NCI-H187 (cell line): ENCODE measurements around the gene FCRLA.
"Not testable (repeated sequence)": the region's sequence is repeated elsewhere in the genome, so short reads cannot be mapped to it uniquely, and the experiment has no call there.

ENCODE experiments used
- DNase-seq, 2 experiments: peaks; one replicate each; lab custom pipeline; 2025; lab: John Stamatoyannopoulos, UW

Gene FCRLA

DNA sequence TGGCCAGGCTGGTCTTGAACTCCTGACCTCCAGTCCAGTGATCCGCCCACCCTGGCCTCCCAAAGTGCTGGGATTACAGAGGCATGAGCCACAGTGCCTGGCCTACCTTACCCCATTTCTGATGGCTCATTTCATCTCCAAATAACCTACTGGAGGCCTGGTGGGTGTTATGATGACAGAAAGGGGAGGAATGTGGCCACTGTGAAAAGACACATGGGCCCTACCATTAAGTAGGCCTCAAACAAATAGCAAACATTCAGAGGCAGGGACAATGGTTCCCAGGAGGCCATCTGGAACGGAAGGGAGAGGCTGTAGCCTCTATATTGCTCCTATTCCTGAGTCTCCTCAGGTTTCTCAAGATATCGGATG, 932 bp upstream of the FCRLA start:
- no peak for DNase-seq

DNA sequence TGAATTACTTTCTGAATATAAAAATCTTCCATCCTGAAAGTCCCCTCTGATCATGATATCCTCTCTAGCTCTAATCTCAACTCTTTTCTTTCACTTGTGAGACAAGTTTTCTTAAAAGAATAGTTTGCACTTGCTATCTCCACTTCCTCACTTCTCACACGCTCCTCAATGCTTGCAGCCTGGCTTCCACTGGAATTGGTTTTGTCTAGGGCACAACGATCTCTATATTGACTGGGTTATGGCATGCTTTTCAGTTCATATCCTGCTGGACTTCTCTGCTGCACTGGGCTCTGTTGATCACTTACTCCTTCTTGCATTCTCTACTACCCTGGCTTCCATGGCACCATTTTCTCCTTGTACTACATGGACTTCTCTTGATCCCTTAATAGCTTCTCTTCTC, 474 bp downstream of the FCRLA start:
- DNase-seq: no peak

DNA sequence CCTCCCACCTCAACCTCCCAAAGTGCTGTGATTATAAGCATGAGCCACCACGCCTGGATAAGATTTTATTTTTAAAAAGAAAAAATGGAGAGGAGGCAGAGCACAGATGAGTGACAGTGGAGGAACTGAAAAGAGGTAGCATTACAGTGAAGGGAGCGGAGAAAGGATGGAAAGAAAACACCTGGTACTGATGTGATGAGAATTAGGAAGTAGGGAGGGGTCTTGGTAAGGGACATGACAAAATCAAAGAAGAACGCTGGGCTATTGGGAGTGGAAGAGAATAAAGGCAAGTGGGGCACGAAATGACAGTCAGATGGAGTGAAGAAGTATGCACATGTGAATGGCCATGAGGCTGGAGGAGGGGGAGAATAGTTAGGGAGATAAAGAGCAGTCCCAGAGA, 2.3 kb downstream of the FCRLA start:
- DNase-seq: no peak

DNA sequence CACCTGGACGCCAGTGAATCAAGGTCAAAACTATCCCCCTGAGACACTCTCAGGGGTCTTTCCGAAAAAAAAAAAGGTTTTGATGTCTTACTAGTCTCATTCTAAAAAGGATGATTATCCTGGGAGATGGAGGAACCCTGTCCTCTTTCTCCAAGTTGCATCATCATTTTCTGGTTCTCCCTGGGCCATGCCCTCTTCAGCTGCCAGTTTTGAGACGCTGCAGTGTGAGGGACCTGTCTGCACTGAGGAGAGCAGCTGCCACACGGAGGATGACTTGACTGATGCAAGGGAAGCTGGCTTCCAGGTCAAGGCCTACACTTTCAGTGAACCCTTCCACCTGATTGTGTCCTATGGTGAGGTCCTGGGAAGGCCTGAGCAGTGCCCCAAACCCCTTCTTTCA, 3.5 kb downstream of the FCRLA start:
- no peak for DNase-seq

DNA sequence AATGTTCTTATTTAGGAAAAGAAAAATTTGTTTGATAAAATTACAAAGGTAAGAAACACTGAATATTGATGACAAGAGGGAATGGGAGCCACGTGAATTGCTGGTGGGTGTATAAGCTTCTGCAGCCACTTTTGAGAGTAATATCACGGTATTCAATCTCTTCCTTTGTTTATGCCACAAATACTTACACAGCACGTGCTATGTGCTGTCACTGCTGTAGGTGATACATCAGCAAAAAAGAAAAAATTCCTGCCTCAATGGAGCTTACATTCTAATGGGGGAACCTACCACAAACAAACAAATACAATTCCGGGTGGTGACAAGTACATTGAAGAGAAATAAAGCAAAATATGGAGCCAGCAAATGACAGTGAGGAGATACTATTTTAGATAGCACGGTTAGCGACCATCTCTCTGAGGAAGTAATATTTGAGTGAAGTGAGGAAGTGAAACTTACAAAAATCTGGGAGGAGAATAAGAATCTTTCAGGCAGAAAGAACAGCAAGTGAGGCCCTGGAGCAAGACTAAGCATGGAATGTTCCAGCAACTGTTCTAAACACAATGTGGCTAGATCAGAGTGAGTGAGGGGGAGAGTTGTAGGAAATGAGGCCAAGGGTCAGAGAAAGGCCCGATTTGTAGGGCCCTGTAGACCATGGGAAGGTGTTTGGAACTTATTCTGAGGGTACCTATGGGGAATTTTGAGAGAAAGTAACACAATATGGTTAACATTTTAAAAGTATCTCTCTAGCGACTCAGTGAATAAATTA, 11.7 kb downstream of the FCRLA start:
- DNase-seq: no peak

DNA sequence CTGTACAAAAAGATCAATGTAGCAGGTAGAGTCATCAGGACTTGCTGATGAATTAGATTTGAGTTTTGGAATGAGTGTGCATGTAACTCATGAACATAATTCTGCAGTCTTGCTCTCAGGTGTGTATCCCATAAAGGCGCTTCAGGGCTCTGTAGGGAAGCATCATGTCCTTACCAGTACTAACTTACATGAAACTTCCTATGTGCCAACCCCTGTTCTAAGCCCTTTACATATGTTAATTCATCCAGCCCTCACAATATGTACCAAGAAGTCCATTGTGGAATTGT, 12.2 kb downstream of the FCRLA start:
- no peak for DNase-seq

DNA sequence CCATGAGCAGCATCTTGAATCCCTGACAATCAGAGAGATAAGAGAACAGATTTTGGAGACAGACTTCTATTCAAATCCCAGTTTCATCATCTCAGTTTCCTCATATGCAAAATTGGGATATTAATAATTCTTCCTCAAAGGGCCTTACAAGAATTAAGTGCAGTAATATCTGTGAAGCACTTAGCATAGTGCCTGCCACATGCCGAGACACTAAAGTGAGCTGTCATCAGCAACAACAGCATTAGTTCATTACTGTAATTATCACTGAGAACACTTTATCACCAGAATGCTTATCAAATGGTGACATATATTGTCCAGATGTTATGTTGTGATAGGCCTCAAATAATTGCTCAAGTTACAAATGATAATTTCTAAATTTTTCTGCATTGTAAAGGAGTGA, 13.4 kb downstream of the FCRLA start:
- no peak for DNase-seq

DNA sequence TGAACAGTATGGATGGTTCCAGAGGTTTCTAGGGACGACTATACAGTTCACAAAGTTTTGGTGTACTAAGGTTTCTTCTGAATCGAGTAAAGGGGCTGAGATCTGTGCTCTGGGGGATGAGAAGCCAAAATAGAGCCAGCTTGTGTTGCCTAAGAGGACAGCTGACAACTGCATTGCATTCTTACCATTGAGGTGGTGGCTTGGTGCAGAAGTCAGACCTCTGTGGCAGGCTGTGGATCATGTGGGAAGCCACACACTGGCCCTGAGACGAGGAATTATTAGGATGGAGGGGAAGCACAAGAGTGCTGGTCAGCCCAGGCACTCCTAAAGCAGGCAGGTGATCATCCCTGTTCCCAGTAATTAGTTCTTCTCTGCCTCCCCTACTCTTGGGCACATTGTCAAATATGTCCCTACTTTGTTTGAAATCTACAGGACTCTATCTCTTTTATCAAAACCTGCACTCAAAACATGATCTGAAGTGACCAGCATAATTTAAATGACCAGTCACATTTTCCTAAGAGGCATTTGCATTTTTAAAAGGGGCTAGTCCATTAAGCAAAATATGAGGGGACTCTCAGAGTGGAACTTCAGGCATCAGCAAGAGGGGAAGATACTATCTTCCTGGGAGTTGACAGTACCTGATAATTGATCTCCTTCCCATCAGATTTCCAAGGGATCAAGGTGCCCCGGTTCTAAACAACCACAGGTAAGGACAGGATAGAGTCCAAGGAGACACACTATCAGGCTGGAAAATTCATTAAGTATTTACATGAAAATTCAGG, 14.1 kb downstream of the FCRLA start, which contains the start of gene FCRLB:
Gene FCRLB, plus strand, starts transcription at position 589 of the 782 bp plus-strand sequence. CDS start 1,129 bp downstream, outside the sequence.
- DNase-seq: no peak

DNA sequence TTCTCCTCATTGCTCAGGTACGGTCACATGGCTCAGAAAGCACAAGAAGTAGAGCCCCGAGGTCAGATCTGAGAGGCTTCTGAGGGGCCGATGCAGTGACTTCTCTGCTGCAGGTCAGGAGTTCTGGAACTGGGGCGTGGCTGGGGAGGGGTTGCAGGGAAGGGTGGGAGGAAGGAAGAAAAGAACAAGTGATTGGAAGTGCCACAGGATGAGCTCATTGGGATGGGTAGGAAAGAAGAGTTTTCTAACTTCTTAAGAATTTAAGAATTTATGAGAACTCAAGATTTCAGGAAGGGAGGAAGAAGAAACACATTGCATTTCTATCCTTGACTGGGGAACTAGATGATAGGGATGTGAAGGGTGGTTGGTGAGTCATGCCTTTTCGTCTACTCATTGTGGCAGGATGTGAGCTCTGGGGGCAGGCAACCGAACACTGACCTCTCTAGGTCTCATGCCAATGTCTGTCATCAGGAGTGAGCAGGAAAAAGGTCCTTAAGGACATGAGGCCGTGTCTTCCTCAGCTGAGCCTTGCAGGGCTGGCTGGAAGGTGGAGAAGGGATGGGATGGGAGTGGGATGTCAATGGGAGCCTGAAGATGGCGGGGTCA, 14.8 kb downstream of the FCRLA start:
- no peak for DNase-seq

DNA sequence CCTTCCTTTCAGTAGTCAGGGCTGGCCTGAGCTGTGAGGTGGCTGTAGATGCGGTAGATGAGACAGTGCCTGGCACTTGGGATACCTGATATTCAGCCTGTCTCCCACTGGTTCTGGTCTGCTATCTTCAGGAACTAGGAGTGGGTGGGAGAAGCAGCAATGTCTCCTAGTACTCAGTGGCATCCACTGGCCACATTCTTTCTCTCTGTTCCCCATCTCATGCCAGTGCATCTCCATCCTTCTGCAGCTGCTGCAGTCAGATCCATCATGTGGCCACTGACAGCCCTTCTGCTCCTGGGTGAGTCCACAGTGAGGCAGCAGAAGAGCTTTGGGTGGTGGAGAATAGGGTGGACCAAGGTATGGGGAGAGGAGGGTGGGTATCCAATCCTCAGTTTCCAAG, 15.4 kb downstream of the FCRLA start:
- DNase-seq: no peak

DNA sequence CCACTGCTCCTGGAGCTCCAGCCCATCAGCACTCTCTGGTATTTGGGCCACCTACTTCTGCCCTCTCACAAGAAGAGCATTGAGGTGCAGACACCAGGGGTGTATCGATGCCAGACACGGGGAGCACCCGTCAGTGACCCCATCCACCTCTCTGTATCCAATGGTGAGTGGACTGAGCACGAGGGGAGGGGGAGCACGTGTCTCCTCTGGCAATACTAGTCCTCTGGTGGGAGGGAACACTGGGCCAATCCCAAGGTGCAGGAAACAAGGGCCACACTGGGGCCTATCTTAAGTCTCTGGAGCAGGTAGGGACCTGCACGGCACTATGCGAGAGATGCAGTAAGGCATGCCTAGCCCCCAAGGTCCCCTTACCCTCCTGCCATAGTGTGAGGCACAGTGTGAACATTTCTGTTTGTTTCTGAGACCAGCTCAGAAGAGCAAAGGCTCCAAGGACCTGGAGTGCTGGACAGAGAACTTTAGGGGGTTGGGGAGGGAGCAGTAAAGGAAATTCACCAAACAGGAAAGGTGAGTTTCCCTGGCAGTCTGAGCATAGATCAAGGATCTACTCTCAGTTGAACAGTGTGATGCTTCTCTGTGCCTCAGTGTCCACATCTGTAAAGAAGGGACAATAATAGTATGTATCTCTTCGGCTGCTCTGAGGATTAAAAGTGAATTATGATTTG, 16.6 kb downstream of the FCRLA start:
- no peak for DNase-seq

DNA sequence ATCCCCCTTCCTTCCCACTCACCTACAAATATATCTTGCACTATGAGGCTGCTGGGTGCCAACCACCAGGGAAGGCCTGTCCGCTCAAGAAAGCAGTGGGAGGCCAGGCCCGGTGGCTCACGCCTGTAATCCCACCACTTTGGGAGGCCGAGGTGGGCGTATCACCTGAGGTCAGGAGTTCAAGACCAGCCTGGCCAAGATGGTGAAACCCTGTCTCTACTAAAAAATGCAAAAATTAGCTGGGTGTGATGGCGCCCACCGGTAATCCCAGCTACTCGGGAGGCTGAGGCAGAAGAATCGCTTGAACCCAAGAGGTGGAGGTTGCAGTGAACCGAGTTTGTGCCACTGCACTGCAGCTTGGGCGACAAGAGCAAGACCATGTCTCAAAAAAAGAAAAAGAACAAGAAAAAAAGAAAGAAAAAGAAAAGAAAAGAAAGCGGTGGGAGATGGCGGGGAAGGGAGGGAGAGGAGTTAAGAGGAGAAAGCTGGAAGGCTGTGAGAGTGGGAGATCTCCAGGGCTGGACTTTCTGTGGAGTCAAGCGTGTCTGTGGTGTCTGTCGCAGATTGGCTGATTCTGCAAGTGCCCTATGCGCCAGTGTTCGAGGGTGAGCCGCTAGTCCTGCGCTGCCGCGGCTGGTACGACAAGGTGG, 18.4 kb downstream of the FCRLA start:
- not testable (repeated sequence) for DNase-seq

DNA sequence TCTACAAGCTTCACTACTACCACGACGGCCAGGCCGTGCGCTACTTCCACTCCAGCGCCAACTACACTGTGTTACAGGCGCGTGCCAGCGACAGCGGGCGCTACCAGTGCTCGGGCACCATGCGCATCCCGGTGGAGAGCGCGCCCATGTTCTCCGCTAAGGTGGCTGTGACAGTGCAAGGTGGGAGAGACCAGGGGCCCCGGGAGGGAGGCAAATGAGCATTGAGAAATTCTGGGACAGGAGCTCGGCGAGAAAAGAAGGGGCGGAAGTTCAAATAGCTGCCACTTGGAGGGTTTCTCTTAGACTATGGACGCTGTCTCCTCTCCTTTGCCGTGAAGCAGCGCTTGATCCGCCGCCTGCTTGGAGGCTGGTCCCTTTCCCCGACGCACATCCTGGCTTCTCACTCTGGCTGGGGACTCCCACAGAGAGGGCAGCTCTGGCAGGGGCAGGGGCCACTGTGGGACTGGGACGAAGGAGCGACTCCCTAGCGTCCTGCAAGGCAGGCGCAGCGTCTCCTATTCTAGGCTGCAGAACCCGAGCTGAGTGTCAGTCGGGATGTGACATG, 19.0 kb downstream of the FCRLA start:
- DNase-seq: no peak

DNA sequence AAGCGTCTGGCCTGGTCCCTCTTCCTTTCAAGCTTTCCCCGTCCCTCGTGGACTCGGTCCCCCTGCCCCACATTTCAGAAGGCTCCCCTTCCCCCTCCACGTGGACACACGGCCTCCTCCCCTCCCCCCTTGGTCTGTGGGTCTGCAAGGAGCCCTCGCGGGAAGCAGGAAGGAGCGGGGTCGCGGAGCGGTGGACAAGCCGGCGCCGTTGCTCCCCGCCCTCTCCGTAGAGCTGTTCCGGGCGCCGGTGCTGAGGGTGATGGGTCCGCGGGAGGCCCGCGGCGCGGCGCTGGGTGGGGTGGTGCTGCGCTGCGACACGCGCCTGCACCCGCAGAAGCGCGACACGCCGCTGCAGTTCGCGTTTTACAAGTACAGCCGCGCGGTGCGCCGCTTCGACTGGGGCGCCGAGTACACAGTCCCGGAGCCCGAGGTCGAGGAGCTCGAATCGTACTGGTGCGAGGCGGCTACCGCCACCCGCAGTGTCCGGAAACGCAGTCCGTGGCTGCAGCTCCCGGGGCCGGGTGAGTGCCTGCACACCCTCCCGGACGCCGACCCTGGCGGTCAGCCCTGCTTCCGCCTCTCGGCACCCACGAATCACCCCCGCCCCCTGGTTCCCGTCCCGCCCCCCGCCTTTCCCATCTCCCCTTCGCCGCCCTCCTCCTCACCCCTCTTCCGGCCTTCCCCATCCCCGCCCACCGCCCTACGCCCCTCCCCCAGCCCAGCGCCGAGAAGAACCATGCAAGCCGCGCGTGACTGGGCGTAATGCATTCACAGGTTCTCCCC, 19.6 kb downstream of the FCRLA start:
- no peak for DNase-seq

DNA sequence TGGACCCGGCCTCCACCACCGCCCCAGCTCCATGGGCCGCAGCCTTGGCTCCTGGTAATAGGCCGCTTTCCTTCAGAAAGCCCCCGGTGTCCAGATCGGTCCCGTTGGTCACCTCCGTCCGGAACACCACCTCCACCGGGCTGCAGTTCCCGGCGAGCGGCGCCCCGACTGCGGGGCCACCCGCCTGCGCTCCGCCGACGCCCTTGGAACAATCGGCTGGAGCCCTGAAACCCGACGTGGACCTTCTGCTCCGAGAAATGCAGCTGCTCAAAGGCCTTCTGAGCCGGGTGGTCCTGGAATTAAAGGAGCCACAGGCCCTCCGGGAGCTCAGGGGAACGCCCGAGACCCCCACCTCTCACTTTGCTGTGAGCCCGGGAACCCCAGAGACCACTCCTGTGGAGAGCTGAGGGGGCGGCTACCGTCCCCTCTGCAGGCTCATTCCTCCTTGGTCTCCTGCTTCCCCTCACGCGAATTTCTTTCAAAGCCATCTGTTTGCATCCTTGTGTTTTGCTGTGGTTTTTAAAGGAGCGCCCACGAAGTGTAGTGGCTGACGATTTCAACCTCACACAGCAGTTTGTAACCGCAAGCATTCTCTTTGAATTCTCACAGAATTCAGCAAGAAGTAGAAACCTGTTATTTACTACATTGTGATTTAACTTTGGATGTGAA, 20.4 kb downstream of the FCRLA start:
- DNase-seq: no peak

DNA sequence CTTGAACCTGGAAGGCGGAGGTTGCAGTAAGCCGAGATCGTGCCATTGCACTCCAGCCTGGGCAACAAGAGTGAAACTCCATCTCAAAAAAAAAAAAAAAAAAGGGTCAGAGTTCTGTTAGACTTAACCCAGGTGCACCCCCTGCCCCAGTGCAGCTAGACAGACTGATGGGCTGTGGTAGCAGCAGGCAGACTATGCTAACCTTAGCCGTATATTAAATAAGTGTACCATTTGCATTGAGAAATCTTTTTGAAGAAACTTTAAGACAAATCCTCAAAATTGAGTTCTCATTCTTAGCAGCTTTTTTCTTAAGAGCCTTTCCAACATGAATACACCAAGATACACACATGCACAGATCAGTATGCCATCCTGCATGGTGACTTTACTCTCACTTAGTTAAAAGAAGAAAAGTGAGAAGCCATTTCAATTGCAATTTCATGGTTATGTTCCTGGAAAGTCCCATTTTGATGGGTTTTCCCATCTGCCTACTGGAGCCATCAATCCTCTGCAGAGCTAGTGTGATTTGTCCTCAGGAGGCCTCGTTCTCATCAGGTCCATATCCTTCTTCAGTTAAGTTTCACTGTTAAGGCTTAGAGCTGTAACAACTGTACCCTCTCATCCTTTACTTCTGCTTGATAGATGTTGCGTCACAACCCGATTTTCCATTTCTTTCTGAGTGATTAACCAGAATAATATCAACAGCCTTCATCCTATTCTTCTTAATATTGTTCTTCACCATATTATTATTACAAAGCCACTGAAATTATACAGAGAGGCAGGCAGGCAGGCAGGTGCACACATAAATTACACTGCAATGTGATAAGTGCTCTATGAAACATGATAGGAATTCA, 21.6 kb downstream of the FCRLA start:
- no peak for DNase-seq

DNA sequence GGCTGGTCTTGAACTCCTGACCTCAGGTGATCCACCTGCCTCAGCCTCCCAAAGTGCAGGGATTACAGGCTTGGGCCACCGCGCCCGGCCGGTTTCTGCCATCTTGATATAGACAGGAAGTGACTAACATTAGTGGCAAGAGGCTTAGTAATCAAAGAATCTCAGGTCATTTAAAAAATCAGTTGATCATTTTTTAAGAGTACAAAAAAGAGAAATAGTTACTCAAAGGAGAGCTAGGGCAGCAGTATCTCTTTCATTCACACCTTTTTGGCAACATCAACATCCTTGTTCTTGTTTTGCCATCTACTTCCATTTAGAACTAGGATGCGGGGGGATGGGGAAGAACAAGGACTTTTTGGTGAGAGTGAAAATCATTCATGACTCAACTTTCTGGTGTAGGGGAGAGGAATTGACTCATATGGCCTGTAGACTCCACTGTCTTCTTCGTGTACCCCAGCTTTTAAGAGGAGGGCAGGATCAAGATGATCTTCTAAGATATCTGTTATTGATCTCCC, 23.1 kb downstream of the FCRLA start:
- DNase-seq: no peak

DNA sequence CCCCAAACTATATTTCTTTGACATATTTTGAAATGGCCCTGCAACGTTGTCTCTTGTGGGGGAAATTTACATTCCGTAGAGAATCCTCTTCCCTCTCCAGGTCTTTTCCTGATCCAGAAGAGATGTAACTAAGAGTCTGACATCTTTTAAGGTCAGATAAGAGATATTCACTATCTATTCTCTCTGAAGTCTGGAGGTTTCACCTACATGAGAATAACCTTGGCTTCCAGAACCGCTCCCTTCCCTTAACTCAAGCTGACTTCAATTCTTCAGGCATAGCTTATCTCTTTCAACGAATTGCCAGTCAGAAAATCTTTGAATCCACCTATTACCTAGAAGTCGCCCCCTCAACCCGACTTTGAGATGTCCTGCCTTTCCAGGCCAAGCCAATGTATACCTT, 24.2 kb downstream of the FCRLA start:
- no peak for DNase-seq

DNA sequence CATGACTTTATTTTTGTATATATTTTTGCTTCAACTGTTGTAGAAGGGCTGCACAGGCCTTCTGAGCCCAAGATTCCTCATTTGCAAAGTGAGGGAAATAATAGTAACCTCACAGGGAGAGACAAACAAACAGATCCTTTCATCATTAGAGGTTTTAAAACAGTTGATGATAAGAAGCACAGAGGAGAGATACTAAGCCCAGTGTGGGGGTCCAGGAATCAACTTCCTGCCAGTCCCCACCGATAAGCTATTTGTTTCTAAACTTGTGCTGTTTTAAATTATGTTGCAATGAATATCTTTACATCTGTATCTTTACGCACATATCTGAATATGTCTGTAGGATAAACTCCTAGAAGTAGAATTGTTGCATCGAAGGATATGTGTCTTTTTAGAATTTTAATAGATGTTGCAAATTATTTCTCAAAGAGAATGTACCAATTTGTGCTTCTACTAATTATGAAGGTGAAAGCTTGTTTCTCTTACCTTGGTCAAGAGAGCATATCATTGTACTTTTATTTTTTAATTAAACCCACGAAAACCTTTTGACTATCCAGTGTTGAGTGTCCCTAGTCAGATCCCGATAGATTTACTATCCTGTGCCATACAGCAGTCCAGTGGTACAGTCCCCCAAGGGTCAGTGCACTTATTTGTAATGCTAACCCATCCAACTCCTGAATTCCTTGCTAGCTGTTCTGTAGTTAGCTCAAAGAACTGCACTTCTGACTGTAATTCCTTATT, 25.1 kb downstream of the FCRLA start:
- DNase-seq: no peak
